H1 (cell line): ENCODE data around the gene FOXL3. TPM values are rescaled to one million over a fixed set of nuclear protein-coding genes. Genes with fewer than 3 reads are reported as not detected.

Source experiments
- BCL11A ChIP-seq, 2 experiments: IDR thresholded peaks; one replicate each; pipeline ENCODE4 v1.6.1; 2011; ENCODE audit warnings: low read depth in 2 of 2, low read length in 2 of 2, mild to moderate bottlenecking in 2 of 2
- CHD1 ChIP-seq: IDR thresholded peaks from 2 replicates; pipeline ENCODE4 v1.6.1; 2012; ENCODE audit warnings: low read depth, low read length, improper control_type of control experiment
- GTF2F1 ChIP-seq: IDR thresholded peaks from 2 replicates; pipeline ENCODE4 v1.6.1; 2012; ENCODE audit warnings: low read depth, low read length, improper control_type of control experiment, borderline replicate concordance
- HDAC2 ChIP-seq, 2 experiments: fragments of 300-600 bp in 1 of 2; sonication (generic) in 1 of 2; IDR thresholded peaks; 2 replicates each; pipeline ENCODE4 v1.6.1; 2011 to 2012; ENCODE audit warnings: low read depth in 2 of 2, low read length in 2 of 2, mild to moderate bottlenecking in 2 of 2, moderate library complexity in 2 of 2, borderline replicate concordance in 1 of 2, inconsistent platforms in 1 of 2
- MAFK ChIP-seq: IDR thresholded peaks from 2 replicates; pipeline ENCODE4 v1.6.1; 2012; ENCODE audit warnings: low read depth, mild to moderate bottlenecking, improper control_type of control experiment, low read length
- polyA plus RNA-seq, 7 experiments: library from polyadenylated mRNA; depleted of rRNA in 3 of 7; stranded (reverse) in 5 of 7; unstranded in 2 of 7; fragments of >200 nt in 5 of 7; fragments of 200-250 nt in 2 of 7; gene quantifications; 1 replicate in 5 of 7; 2 replicates in 1 of 7; 4 replicates in 1 of 7; pipeline versions ENCODE4 v1.2.1 to v1.2.3, GENCODE V29; 2011 to 2013; ENCODE audit warnings: missing spikeins in 2 of 7, mixed read lengths in 2 of 7
- total RNA-seq: library from RNA; stranded (reverse); fragmentation: NEBNext Ultra II Directional; extraction: Animal tissue kit (Norgen Biotek cat#: 25700); gene quantifications from 2 replicates; pipeline ENCODE4 v1.2.1, GENCODE V29; 2021

Gene FOXL3
- total and polyA plus RNA-seq, 2 of the 8 experiments (the other 6 are each of a cell fraction or from before 2014, with no cell fraction given), result not detected

- TF ChIP-seq GTF2F1 (no peak), CHD1 (no peak), HDAC2 (IDR thresholded peaks at IDR 0.05; ENCODE audit: borderline replicate concordance in 1 of 2, low read depth in 2 of 2, low read length in 2 of 2) (no peak), BCL11A (IDR thresholded peaks at IDR 0.05; ENCODE audit: low read depth in 2 of 2, low read length in 2 of 2) (no peak), MAFK (no peak)
These were observed 42.8 kb upstream of the FOXL3 start (continued) for GRCh38 chr7:247181-247580.
